HCT116 (cell line): ENCODE data around the gene EPN1. TPM values are rescaled to one million over a fixed set of nuclear protein-coding genes. Genes with fewer than 3 reads are reported as not detected.
A peak's percentile ranks its signal among the peaks of the same experiment; 100 is the strongest.

Experiments
- ATAC-seq: fragments of 200-7000 bp; cut with Tn5 transposase; 2 replicates; pipeline ENCODE4 v1.9.1; 2020; ENCODE audit warnings: mild to moderate bottlenecking, moderate library complexity
- BruUV-seq: library from RNA; stranded (reverse); fragments of 400-500 nt; replicated peaks from 2 replicates; lab custom pipeline; 2021; lab: Mats Ljungman, UMichigan
- CTCF ChIA-PET: fragments of 300-600 bp; sonication (Branson Sonifier 250); formaldehyde crosslinking; loops from one replicate; lab custom pipeline; 2021; ENCODE audit warnings: antibody characterized with exemption; lab: Charles Lee
- POLR2A ChIA-PET: fragments of 300-600, 350-600 bp; sonication (Branson Sonifier 250); formaldehyde crosslinking; loops from one replicate; lab custom pipeline; 2021; ENCODE audit warnings: antibody characterized with exemption; lab: Charles Lee
- RAD21 ChIA-PET, 2 experiments: fragments of 300-600 bp; sonication (Branson Sonifier 250); formaldehyde crosslinking; loops; one replicate each; lab custom pipeline; 2023; ENCODE audit warnings: low total read pairs in 2 of 2; ENCODE audit not compliant: uncharacterized antibody in 2 of 2, unreplicated experiment in 2 of 2, low non-redundant PET in 1 of 2; lab: Charles Lee
- DNase-seq: peaks from one replicate; pipeline ENCODE4 v3.0.0-alpha.2; 2010; ENCODE audit warnings: low read depth, low spot score
- H2AFZ ChIP-seq: fragments of 200-600 bp; shearing (Covaris generic), sonication (generic); 2 replicates; pipeline ENCODE4 v1.6.1; 2017; ENCODE audit warnings: low read depth, mixed run types, mixed read lengths, antibody characterized with exemption, low read length; ENCODE audit not compliant: poor library complexity, severe bottlenecking
- H3K27ac ChIP-seq: 2 replicates; pipeline ENCODE4 v1.5.1; 2012; ENCODE audit warnings: low read depth, low read length
- H3K27me3 ChIP-seq: fragments of 200-600 bp; sonication (generic); 2 replicates; pipeline ENCODE4 v1.6.1; 2016; ENCODE audit warnings: mixed run types, low read length, mixed read lengths; ENCODE audit not compliant: insufficient read depth
- H3K36me3 ChIP-seq, 2 experiments: fragments of 200-500 bp in 1 of 2; fragments of 200-600 bp in 1 of 2; sonication (Bioruptor generic) in 1 of 2; sonication (generic) in 1 of 2; 2 replicates each; pipeline versions ENCODE4 v1.5.1 to v1.6.1; 2014 to 2016; ENCODE audit warnings: low read length in 2 of 2, inconsistent platforms in 1 of 2, mixed read lengths in 1 of 2, mixed run types in 1 of 2; ENCODE audit not compliant: insufficient read depth in 2 of 2, control insufficient read depth in 1 of 2
- H3K4me1 ChIP-seq, 2 experiments: fragments of 200-600 bp in 1 of 2; sonication (generic) in 1 of 2; 2 replicates each; pipeline versions ENCODE4 v1.5.1 to v1.6.1; 2012 to 2017; ENCODE audit warnings: low read length in 2 of 2, inconsistent platforms in 1 of 2, mild to moderate bottlenecking in 1 of 2, mixed read lengths in 1 of 2, mixed run types in 1 of 2, moderate library complexity in 1 of 2; ENCODE audit not compliant: insufficient read depth in 2 of 2, control insufficient read depth in 1 of 2
- H3K4me2 ChIP-seq: fragments of 200-600 bp; sonication (generic); 2 replicates; pipeline ENCODE4 v1.6.1; 2017; ENCODE audit warnings: mixed run types, low read length, mixed read lengths
- H3K4me3 ChIP-seq, 2 experiments: fragments of 200-600 bp in 1 of 2; sonication (generic) in 1 of 2; replicated peaks in 1 of 2; 2 replicates each; pipeline ENCODE4 v1.5.1; 2011 to 2016; ENCODE audit warnings: low read length in 2 of 2, control low read depth in 1 of 2, low read depth in 1 of 2, mild to moderate bottlenecking in 1 of 2, mixed read lengths in 1 of 2, mixed run types in 1 of 2
- H3K79me2 ChIP-seq: fragments of 200-600 bp; sonication (generic); 2 replicates; pipeline ENCODE4 v1.6.1; 2017; ENCODE audit warnings: mild to moderate bottlenecking, mixed run types, low read length, moderate library complexity, mixed read lengths; ENCODE audit not compliant: insufficient read depth
- H3K9ac ChIP-seq: fragments of 200-600 bp; sonication (generic); 2 replicates; pipeline ENCODE4 v1.6.1; 2016; ENCODE audit warnings: low read length, mixed read lengths
- H3K9me2 ChIP-seq: fragments of 200-600 bp; sonication (generic), shearing (Covaris generic); 2 replicates; pipeline ENCODE4 v1.6.1; 2017; ENCODE audit warnings: mixed run types, mild to moderate bottlenecking, moderate library complexity; ENCODE audit not compliant: insufficient read depth
- H3K9me3 ChIP-seq, 2 experiments: fragments of 200-500 bp in 1 of 2; fragments of 200-600 bp in 1 of 2; sonication (Bioruptor generic) in 1 of 2; sonication (generic) in 1 of 2; 2 replicates each; pipeline ENCODE4 v1.6.1; 2014 to 2017; ENCODE audit warnings: low read length in 2 of 2, mixed read lengths in 2 of 2, inconsistent platforms in 1 of 2, low read depth in 1 of 2, mild to moderate bottlenecking in 1 of 2, mixed run types in 1 of 2, moderate library complexity in 1 of 2; ENCODE audit not compliant: control insufficient read depth in 1 of 2, insufficient read depth in 1 of 2
- H4K20me1 ChIP-seq: fragments of 200-600 bp; sonication (generic), shearing (Covaris generic); 2 replicates; pipeline ENCODE4 v1.6.1; 2017; ENCODE audit warnings: mixed run types, mild to moderate bottlenecking, moderate library complexity; ENCODE audit not compliant: insufficient read depth
- CBX3 ChIP-seq: IDR thresholded peaks from 2 replicates; pipeline ENCODE4 v1.6.1; 2012; ENCODE audit warnings: low read depth
- CEBPB ChIP-seq: IDR thresholded peaks from 2 replicates; pipeline ENCODE4 v1.6.1; 2012; ENCODE audit warnings: low read depth
- EGR1 ChIP-seq: IDR thresholded peaks from 2 replicates; pipeline ENCODE4 v1.6.1; 2012; ENCODE audit warnings: low read depth
- EZH2 ChIP-seq: fragments of 200-600 bp; sonication (generic); IDR thresholded peaks from 2 replicates; pipeline ENCODE4 v1.6.1; 2017; ENCODE audit warnings: antibody characterized with exemption, mixed run types
- EZH2phosphoT487 ChIP-seq: fragments of 200-600 bp; IDR thresholded peaks from 2 replicates; pipeline ENCODE4 v1.6.1; 2018; ENCODE audit warnings: antibody characterized with exemption, borderline replicate concordance
- FOSL1 ChIP-seq: IDR thresholded peaks from 2 replicates; pipeline ENCODE4 v1.6.1; 2012; ENCODE audit warnings: low read depth
- JUND ChIP-seq: IDR thresholded peaks from 2 replicates; pipeline ENCODE4 v1.6.1; 2012
- POLR2A ChIP-seq: IDR thresholded peaks from 2 replicates; pipeline ENCODE4 v1.7.0; 2011; ENCODE audit warnings: borderline replicate concordance; ENCODE audit not compliant: insufficient read depth, insufficient read length; ENCODE audit errors: extremely low read depth
- POLR2AphosphoS5 ChIP-seq: IDR thresholded peaks from 2 replicates; pipeline ENCODE4 v1.6.1; 2011; ENCODE audit warnings: mild to moderate bottlenecking, low read depth, low read length, moderate library complexity
- RAD21 ChIP-seq: IDR thresholded peaks from 2 replicates; pipeline ENCODE4 v1.6.1; 2012; ENCODE audit warnings: low read depth, mild to moderate bottlenecking
- SIN3A ChIP-seq: IDR thresholded peaks from 2 replicates; pipeline ENCODE4 v1.6.1; 2012; ENCODE audit warnings: low read depth
- SRF ChIP-seq: IDR thresholded peaks from 2 replicates; pipeline ENCODE4 v1.6.1; 2012; ENCODE audit warnings: low read depth
- TCF7L2 ChIP-seq: IDR thresholded peaks from 2 replicates; pipeline ENCODE4 v1.7.0; 2011; ENCODE audit warnings: borderline replicate concordance, inconsistent platforms; ENCODE audit not compliant: insufficient read depth, insufficient read length; ENCODE audit errors: extremely low read depth
- ZFX ChIP-seq: fragments of 450-650 bp; IDR thresholded peaks from 2 replicates; pipeline ENCODE4 v1.6.1; 2017
- intact Hi-C: fragments of 100-400 bp; cut with micrococcal nuclease; formaldehyde crosslinking; loops from 2 replicates; pipeline ENCODE4 v1.10.0; 2022
- total RNA-seq: library from RNA; stranded (reverse); gene quantifications from one replicate; pipeline ENCODE4 v1.2.1, GENCODE V29; 2021; ENCODE audit not compliant: unreplicated experiment
- TF ChIP-seq, protein P1 (sequence below): IDR thresholded peaks from 2 replicates; pipeline ENCODE4 v1.6.1; 2012
- TF ChIP-seq, protein P2 (sequence below): IDR thresholded peaks from 2 replicates; pipeline ENCODE4 v1.6.1; 2011; ENCODE audit warnings: mild to moderate bottlenecking, low read length, moderate library complexity; ENCODE audit not compliant: insufficient replicate concordance; ENCODE audit errors: extremely low read depth
- TF ChIP-seq, protein P3 (sequence below): IDR thresholded peaks from 2 replicates; pipeline ENCODE4 v1.6.1; 2012

Gene EPN1
- total RNA-seq, 1 experiment from 2014 or later: 122 TPM

DNA sequence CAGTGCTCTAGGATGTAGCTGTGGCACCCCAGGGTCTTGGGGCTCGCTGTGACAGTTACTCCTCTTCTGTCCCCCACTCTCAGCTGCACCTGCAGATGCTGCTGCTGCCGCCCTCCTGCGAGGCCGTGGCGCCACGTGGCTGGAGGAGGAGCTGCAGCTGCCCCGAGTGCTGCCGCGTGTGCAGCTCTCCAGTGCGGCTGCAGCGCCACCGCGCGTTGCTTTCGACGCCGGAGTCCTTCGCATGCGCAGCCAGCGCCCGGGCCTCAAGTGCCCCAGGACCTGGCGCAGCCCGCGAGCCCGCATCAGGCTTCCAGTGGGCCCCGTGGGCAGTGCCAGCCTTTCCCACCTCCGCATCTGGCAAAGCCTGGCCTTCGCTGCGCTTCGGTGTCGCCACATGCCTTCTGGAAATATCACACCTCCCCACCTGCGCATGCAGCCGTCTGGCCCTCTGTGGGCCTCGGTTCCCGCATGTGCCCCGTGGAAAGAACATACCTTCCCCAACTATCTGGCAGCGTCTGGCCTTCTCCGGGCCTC is 34.9 kb upstream of the EPN1 start:
- Histone ChIP-seq H3K9me3 (no peaks in the 10 kb centered on the region), H4K20me1 (no peaks in the 10 kb centered on the region), H3K4me2 (peak overlapping the region; percentile 75), H3K9me2 (no peaks in the 10 kb centered on the region), H3K79me2 (peaks cover 81% of the 10 kb centered on the region), H2AFZ (no peak overlapping the region), H3K27me3 (no peaks in the 10 kb centered on the region), H3K27ac (peak overlapping the region; percentile 96), H3K9ac (peak overlapping the region; percentile 99), H3K4me3 (peak overlapping the region; percentile 94 to 97), H3K36me3 (peaks cover 6 to 7% of the 10 kb centered on the region in 2 experiments; a peak in 3 of 4 replicates), H3K4me1 (peaks cover 26 to 64% of the 10 kb centered on the region in 2 experiments)
- ATAC-seq (no peak), DNase-seq (no peak)
- intact Hi-C loops: no loop called here
- ChIA-PET CTCF (interaction anchor here (1.0 kb wide), 1 partner anchor 15 kb away, joined by 5 read pairs; the partner anchor contains the start of gene U2AF2), POLR2A (no interaction called here), RAD21 (no interaction called here)
- TSS peak; percentile 65 for BruUV-seq
- no peak for TF ChIP-seq SRF
- TF ChIP-seq, protein P1, sequence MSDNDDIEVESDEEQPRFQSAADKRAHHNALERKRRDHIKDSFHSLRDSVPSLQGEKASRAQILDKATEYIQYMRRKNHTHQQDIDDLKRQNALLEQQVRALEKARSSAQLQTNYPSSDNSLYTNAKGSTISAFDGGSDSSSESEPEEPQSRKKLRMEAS: peak; percentile 73

DNA sequence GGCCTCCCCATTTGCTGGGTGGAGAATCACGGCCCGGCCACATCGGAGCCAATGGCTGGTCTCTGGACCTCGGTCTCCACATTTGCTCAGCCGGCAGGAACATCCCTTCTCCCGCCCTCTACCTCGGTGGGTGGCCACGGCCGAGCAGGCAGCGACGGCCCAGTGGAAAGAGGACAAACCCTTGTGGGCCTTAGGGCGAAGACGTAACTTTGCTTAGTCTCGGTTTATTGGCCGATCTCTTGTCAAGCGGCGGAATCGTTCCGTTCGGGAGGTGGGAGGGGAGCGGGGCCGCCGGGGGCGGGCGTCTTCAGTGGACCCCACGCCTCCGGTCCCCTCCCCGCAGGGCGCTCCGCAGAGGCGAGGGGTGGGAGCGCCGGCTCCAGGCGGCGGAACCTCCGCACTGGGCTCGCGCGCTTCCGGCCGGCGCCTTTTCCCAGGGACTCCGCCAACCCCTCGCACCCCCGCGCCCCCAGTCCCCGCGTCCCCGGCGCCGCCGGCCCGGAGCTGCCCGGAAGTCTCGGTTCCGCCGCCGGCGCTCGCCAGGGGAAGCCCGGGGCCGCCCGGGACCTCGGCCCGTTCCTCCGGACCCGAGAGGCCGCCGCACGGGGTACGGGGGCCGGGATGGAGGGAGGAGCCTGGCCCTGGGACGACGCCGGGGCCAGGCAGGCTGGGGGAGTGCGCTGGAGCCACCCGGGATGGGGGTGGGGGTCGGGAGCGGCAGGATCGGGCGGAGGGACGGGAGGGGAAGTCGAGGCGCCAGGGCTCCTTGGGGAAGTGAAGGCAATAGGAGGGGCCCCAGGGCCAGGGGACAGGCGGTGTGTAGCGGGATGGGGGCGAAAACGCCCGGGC is 34.2 kb upstream of the EPN1 start, which contains the start of gene ZNF580:
Gene ZNF580, plus strand, starts transcription at position 426 of the 849 bp plus-strand sequence. CDS start 1,507 bp downstream, outside the sequence.
- Histone ChIP-seq H3K4me3 (peak within 1 kb of the TSS; percentile 94 to 97), H3K9me2 (no peaks in the 10 kb centered on the region), H3K79me2 (peaks cover 80% of the 10 kb centered on the region), H3K4me2 (peak within 1 kb of the TSS; percentile 75), H3K27ac (peak within 1 kb of the TSS; percentile 96), H3K9me3 (no peaks in the 10 kb centered on the region), H3K9ac (peak within 1 kb of the TSS; percentile 99), H3K36me3 (peaks cover 12 to 14% of the 10 kb centered on the region in 2 experiments; a peak in 3 of 4 replicates), H4K20me1 (no peaks in the 10 kb centered on the region), H2AFZ (no peak within 1 kb of the TSS), H3K4me1 (peaks cover 24 to 65% of the 10 kb centered on the region in 2 experiments), H3K27me3 (no peaks in the 10 kb centered on the region)
- intact Hi-C loops: no loop called here
- BruUV-seq: no TSS peak
- ChIA-PET POLR2A (no interaction called here), RAD21 (no interaction called here), CTCF (interaction anchor here (0.6 to 1.0 kb wide), 2 partner anchors 14 to 31 kb away, joined by 3 to 5 read pairs; partner anchors contain the start of gene U2AF2)
- no peak for DNase-seq
- ATAC-seq: peak; percentile 55
- TF ChIP-seq EGR1: no peak
- no peak for TF ChIP-seq CEBPB
- peak; percentile 22 for TF ChIP-seq POLR2A
- TF ChIP-seq, protein P2, sequence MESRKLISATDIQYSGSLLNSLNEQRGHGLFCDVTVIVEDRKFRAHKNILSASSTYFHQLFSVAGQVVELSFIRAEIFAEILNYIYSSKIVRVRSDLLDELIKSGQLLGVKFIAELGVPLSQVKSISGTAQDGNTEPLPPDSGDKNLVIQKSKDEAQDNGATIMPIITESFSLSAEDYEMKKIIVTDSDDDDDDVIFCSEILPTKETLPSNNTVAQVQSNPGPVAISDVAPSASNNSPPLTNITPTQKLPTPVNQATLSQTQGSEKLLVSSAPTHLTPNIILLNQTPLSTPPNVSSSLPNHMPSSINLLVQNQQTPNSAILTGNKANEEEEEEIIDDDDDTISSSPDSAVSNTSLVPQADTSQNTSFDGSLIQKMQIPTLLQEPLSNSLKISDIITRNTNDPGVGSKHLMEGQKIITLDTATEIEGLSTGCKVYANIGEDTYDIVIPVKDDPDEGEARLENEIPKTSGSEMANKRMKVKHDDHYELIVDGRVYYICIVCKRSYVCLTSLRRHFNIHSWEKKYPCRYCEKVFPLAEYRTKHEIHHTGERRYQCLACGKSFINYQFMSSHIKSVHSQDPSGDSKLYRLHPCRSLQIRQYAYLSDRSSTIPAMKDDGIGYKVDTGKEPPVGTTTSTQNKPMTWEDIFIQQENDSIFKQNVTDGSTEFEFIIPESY: no peak
- TF ChIP-seq SIN3A: no peak
- no peak for TF ChIP-seq CBX3
- TF ChIP-seq RAD21: no peak
- TF ChIP-seq ZFX: peak; percentile 81
- TF ChIP-seq, protein P3, sequence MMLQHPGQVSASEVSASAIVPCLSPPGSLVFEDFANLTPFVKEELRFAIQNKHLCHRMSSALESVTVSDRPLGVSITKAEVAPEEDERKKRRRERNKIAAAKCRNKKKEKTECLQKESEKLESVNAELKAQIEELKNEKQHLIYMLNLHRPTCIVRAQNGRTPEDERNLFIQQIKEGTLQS: no peak
- peak; percentile 46; the same call in 1 of the 2 replicates for TF ChIP-seq POLR2AphosphoS5
- no peak for TF ChIP-seq SRF
- TF ChIP-seq JUND: no peak; the same call in none of the 2 replicates
- TF ChIP-seq TCF7L2: peak; percentile 12
- TF ChIP-seq EZH2: no peak
- TF ChIP-seq EZH2phosphoT487: no peak
- TF ChIP-seq FOSL1: no peak
